Panc1 (cell line): Measurements from ENCODE around the gene CFAP74. TPM values are rescaled to one million over a fixed set of nuclear protein-coding genes. Genes with fewer than 3 reads are reported as not detected.

ENCODE experiments used
- ATAC-seq: fragments of 200-7000 bp; cut with Tn5 transposase; 2 replicates; pipeline ENCODE4 v1.9.1; 2020; ENCODE audit warnings: mild to moderate bottlenecking, moderate library complexity
- BruUV-seq: library from RNA; stranded (reverse); fragments of 400-500 nt; replicated peaks from 2 replicates; lab custom pipeline; 2021; lab: Mats Ljungman, UMichigan
- CTCF ChIA-PET: fragments of 300-600 bp; sonication (Branson Sonifier 250); formaldehyde crosslinking; loops from one replicate; lab custom pipeline; 2022; ENCODE audit warnings: antibody characterized with exemption; lab: Charles Lee
- POLR2A ChIA-PET: fragments of 300-600 bp; sonication (Branson Sonifier 250); formaldehyde crosslinking; loops from one replicate; lab custom pipeline; 2022; ENCODE audit warnings: antibody characterized with exemption; lab: Charles Lee
- DNase-seq: peaks from one replicate; pipeline ENCODE4 v3.0.0-alpha.2; 2010; ENCODE audit warnings: low read depth, low spot score
- H3K27ac ChIP-seq: 2 replicates; pipeline ENCODE4 v1.5.1; 2011; ENCODE audit warnings: mild to moderate bottlenecking, low read length, inconsistent platforms
- H3K27me3 ChIP-seq: fragments of 200-500 bp; sonication (Bioruptor generic); 2 replicates; pipeline ENCODE4 v1.6.0; 2014; ENCODE audit warnings: low read length, inconsistent platforms; ENCODE audit not compliant: control insufficient read depth, insufficient read depth
- H3K36me3 ChIP-seq: fragments of 200-500 bp; sonication (Bioruptor generic); 2 replicates; pipeline ENCODE4 v1.5.1; 2014; ENCODE audit warnings: inconsistent platforms, mild to moderate bottlenecking, low read length, moderate library complexity; ENCODE audit not compliant: control insufficient read depth, insufficient read depth
- H3K4me1 ChIP-seq: 2 replicates; pipeline ENCODE4 v1.5.1; 2011; ENCODE audit warnings: inconsistent platforms, mild to moderate bottlenecking, low read length, moderate library complexity; ENCODE audit not compliant: control insufficient read depth, insufficient read depth
- H3K4me3 ChIP-seq, 2 experiments: 2 replicates each; pipeline ENCODE4 v1.5.1; 2011 to 2012; ENCODE audit warnings: low read depth in 2 of 2, low read length in 2 of 2, mild to moderate bottlenecking in 2 of 2, inconsistent platforms in 1 of 2, moderate library complexity in 1 of 2
- H3K9me3 ChIP-seq: fragments of 200-500 bp; sonication (Bioruptor generic); 2 replicates; pipeline ENCODE4 v1.5.1; 2014; ENCODE audit warnings: low read depth, mild to moderate bottlenecking, inconsistent platforms, low read length, moderate library complexity; ENCODE audit not compliant: control insufficient read depth, insufficient read depth
- POLR2AphosphoS5 ChIP-seq: IDR thresholded peaks from 2 replicates; pipeline ENCODE4 v1.6.1; 2012; ENCODE audit warnings: mild to moderate bottlenecking, low read depth, low read length, moderate library complexity
- SIN3A ChIP-seq: IDR thresholded peaks from 2 replicates; pipeline ENCODE4 v1.6.1; 2012; ENCODE audit warnings: low read depth, mild to moderate bottlenecking, low read length, moderate library complexity, borderline replicate concordance; ENCODE audit not compliant: insufficient read depth
- TCF7L2 ChIP-seq: IDR thresholded peaks from 2 replicates; pipeline ENCODE4 v1.6.1; 2011; ENCODE audit warnings: mild to moderate bottlenecking, low read depth, low read length, inconsistent platforms
- in situ Hi-C: cut with HindIII; loops from 2 replicates; pipeline ENCODE4 v1.10.0; 2016; ENCODE audit warnings: low sequenced_read_pairs, low pct_unique_long_range_greater_than_20kb
- intact Hi-C: fragments of 100-400 bp; cut with micrococcal nuclease; formaldehyde crosslinking; loops from one replicate; pipeline ENCODE4 v1.10.0; 2022; ENCODE audit not compliant: unreplicated experiment
- total RNA-seq: library from RNA; stranded (reverse); gene quantifications from one replicate; pipeline ENCODE4 v1.2.1, GENCODE V29; 2021; ENCODE audit not compliant: unreplicated experiment
- TF ChIP-seq, protein P1 (sequence below): fragments of 450-650 bp; IDR thresholded peaks from 2 replicates; pipeline ENCODE4 v1.5.1; 2017; ENCODE audit warnings: mild to moderate bottlenecking
- TF ChIP-seq, protein P2 (sequence below), 2 experiments: IDR thresholded peaks; 2 replicates each; pipeline ENCODE4 v1.6.1; 2011 to 2012; ENCODE audit warnings: low read depth in 2 of 2, control low read depth in 1 of 2, low read length in 1 of 2, mild to moderate bottlenecking in 1 of 2, moderate library complexity in 1 of 2; ENCODE audit not compliant: insufficient read depth in 1 of 2

The CFAP74 gene
- total RNA-seq, 1 experiment from 2014 or later = not detected

DNA sequence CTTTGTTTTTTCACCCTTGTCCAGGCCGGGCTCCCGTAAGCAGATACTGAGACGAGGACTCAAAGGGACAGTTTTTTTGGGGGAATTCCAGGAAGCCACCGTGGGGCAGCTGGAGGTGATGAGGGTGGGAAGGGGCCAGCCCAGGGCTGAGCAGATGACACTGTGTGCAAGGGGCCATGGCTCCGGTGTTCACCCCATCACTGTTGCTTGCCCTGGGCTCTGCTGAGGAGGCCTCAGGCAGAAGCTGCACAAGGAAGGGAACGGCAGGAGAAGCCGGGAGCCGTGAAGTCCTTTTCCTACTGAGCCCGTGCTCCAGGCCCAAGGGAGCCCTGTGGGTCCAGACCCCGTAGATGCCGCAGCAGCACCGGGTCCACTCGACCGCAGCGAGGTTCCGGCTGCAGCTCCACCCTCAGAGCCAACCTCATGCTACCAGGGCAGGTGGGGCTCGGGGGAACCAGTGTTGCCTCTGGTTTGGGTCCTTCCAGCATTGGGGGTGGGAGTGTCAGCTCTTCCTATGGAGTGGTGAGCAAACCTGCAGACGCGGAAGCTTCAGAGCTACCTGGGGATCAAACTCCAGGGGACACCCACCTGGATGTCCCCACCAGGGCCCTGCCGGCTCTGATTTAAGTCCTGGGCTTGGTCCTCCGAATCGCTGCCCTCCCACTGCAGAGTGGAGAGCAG is 92.8 kb downstream of the CFAP74 start:
- BruUV-seq = no TSS peak
- ChIA-PET CTCF (no interaction called here), POLR2A (no interaction called here)
- H3K4me1 ChIP-seq = peaks cover 25% of the 10 kb centered on the region
- no peaks in the 10 kb centered on the region; the same call in 1 of the 2 replicates for H3K36me3 ChIP-seq
- no peaks in the 10 kb centered on the region for H3K9me3 ChIP-seq
- intact Hi-C loops (no loop called here), in situ Hi-C loops (no loop called here)
- DNase-seq = no peak
- H3K4me3 ChIP-seq = no peak overlapping the region
- no peaks in the 10 kb centered on the region for H3K27me3 ChIP-seq
- TF ChIP-seq POLR2AphosphoS5 (no peak), TCF7L2 (no peak), SIN3A (no peak)
- TF ChIP-seq, protein P1, sequence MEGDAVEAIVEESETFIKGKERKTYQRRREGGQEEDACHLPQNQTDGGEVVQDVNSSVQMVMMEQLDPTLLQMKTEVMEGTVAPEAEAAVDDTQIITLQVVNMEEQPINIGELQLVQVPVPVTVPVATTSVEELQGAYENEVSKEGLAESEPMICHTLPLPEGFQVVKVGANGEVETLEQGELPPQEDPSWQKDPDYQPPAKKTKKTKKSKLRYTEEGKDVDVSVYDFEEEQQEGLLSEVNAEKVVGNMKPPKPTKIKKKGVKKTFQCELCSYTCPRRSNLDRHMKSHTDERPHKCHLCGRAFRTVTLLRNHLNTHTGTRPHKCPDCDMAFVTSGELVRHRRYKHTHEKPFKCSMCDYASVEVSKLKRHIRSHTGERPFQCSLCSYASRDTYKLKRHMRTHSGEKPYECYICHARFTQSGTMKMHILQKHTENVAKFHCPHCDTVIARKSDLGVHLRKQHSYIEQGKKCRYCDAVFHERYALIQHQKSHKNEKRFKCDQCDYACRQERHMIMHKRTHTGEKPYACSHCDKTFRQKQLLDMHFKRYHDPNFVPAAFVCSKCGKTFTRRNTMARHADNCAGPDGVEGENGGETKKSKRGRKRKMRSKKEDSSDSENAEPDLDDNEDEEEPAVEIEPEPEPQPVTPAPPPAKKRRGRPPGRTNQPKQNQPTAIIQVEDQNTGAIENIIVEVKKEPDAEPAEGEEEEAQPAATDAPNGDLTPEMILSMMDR = no peak
- TF ChIP-seq, protein P2, sequence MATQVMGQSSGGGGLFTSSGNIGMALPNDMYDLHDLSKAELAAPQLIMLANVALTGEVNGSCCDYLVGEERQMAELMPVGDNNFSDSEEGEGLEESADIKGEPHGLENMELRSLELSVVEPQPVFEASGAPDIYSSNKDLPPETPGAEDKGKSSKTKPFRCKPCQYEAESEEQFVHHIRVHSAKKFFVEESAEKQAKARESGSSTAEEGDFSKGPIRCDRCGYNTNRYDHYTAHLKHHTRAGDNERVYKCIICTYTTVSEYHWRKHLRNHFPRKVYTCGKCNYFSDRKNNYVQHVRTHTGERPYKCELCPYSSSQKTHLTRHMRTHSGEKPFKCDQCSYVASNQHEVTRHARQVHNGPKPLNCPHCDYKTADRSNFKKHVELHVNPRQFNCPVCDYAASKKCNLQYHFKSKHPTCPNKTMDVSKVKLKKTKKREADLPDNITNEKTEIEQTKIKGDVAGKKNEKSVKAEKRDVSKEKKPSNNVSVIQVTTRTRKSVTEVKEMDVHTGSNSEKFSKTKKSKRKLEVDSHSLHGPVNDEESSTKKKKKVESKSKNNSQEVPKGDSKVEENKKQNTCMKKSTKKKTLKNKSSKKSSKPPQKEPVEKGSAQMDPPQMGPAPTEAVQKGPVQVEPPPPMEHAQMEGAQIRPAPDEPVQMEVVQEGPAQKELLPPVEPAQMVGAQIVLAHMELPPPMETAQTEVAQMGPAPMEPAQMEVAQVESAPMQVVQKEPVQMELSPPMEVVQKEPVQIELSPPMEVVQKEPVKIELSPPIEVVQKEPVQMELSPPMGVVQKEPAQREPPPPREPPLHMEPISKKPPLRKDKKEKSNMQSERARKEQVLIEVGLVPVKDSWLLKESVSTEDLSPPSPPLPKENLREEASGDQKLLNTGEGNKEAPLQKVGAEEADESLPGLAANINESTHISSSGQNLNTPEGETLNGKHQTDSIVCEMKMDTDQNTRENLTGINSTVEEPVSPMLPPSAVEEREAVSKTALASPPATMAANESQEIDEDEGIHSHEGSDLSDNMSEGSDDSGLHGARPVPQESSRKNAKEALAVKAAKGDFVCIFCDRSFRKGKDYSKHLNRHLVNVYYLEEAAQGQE (IDR thresholded peaks at IDR 0.05; ENCODE audit: insufficient read depth in 1 of 2, low read depth in 2 of 2, low read length in 1 of 2) = no peak
- no peak overlapping the region for H3K27ac ChIP-seq
- no peak for ATAC-seq

DNA sequence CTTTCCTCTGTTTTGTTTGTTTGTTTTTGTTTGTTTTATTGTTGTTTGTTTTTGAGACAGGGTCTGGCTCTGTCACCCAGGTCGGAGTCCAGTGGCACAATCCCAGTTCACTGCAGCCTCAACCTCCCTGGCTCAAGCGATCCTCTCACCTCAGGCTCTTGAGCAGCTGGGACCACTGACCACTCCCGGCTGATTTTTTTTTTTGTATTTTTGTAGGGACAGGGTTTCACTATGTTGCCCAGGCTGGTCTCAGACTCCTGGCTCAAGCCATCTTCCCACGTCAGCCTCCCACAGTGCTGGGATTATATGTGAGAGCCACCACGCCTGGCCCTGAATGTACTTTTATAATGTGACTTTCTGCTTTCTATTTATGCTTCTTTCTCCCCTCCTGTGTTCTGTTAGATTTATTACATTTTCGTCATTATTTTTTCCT is 93.5 kb downstream of the CFAP74 start:
- Histone ChIP-seq H3K4me3 (peak overlapping the region; percentile 51 to 71), H3K27ac (peak overlapping the region; percentile 52), H3K9me3 (no peaks in the 10 kb centered on the region), H3K4me1 (peaks cover 25% of the 10 kb centered on the region), H3K27me3 (no peaks in the 10 kb centered on the region), H3K36me3 (no peaks in the 10 kb centered on the region; the same call in 1 of the 2 replicates)
- POLR2A ChIA-PET = interaction anchor here (0.7 kb wide), 1 partner anchor 324 kb away, joined by 3 read pairs; no protein-coding TSS in a partner anchor
- BruUV-seq = no TSS peak
- intact Hi-C loops = no loop called here
- CTCF ChIA-PET = interaction anchor here (0.7 kb wide), 1 partner anchor 12 kb away, joined by 5 read pairs; no protein-coding TSS in a partner anchor
- in situ Hi-C loops = no loop called here
- TF ChIP-seq, protein P1 = no peak
- TF ChIP-seq, protein P2 (IDR thresholded peaks at IDR 0.05; ENCODE audit: insufficient read depth in 1 of 2, low read depth in 2 of 2, low read length in 1 of 2) = no peak
- TF ChIP-seq POLR2AphosphoS5 = no peak
- TF ChIP-seq TCF7L2 = no peak
- TF ChIP-seq SIN3A = no peak
- ATAC-seq (no peak), DNase-seq (no peak)
